ENCODE results near the gene TPD52L2.

- TF ChIP-seq CTCF (IDR thresholded peaks at IDR 0.05) (no peak), ZFX (IDR thresholded peaks at IDR 0.05; ENCODE audit: borderline replicate concordance) (no peak)
Observed at GRCh38 chr20:63924241-63924640, 59.2 kb downstream of the TPD52L2 start.
